ENCODE measurements around the gene WHRN.
A peak's percentile ranks its signal among the peaks of the same experiment; 100 is the strongest.

WHRN gene

GRCh38 chr9:114503009-114503408 is 2.3 kb downstream of the WHRN start:
- TF ChIP-seq TAF1 (IDR thresholded peaks at IDR 0.05; ENCODE audit: borderline replicate concordance, insufficient read depth, low read length): no peak
- no peak for TF ChIP-seq POLR2AphosphoS5 (IDR thresholded peaks at IDR 0.05; ENCODE audit: low read depth, low read length)
- TF ChIP-seq SIN3A (IDR thresholded peaks at IDR 0.05; ENCODE audit: borderline replicate concordance, insufficient read depth, low read length): no peak
- TF ChIP-seq, protein P1, sequence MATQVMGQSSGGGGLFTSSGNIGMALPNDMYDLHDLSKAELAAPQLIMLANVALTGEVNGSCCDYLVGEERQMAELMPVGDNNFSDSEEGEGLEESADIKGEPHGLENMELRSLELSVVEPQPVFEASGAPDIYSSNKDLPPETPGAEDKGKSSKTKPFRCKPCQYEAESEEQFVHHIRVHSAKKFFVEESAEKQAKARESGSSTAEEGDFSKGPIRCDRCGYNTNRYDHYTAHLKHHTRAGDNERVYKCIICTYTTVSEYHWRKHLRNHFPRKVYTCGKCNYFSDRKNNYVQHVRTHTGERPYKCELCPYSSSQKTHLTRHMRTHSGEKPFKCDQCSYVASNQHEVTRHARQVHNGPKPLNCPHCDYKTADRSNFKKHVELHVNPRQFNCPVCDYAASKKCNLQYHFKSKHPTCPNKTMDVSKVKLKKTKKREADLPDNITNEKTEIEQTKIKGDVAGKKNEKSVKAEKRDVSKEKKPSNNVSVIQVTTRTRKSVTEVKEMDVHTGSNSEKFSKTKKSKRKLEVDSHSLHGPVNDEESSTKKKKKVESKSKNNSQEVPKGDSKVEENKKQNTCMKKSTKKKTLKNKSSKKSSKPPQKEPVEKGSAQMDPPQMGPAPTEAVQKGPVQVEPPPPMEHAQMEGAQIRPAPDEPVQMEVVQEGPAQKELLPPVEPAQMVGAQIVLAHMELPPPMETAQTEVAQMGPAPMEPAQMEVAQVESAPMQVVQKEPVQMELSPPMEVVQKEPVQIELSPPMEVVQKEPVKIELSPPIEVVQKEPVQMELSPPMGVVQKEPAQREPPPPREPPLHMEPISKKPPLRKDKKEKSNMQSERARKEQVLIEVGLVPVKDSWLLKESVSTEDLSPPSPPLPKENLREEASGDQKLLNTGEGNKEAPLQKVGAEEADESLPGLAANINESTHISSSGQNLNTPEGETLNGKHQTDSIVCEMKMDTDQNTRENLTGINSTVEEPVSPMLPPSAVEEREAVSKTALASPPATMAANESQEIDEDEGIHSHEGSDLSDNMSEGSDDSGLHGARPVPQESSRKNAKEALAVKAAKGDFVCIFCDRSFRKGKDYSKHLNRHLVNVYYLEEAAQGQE (IDR thresholded peaks at IDR 0.05; ENCODE audit: insufficient read depth in 1 of 2, low read depth in 2 of 2, low read length in 2 of 2): no peak
- no peak for TF ChIP-seq FOXP2 (optimal IDR thresholded peaks at IDR 0.05; ENCODE audit: borderline replicate concordance, extremely low read depth, extremely low read length, insufficient read depth)

DNA sequence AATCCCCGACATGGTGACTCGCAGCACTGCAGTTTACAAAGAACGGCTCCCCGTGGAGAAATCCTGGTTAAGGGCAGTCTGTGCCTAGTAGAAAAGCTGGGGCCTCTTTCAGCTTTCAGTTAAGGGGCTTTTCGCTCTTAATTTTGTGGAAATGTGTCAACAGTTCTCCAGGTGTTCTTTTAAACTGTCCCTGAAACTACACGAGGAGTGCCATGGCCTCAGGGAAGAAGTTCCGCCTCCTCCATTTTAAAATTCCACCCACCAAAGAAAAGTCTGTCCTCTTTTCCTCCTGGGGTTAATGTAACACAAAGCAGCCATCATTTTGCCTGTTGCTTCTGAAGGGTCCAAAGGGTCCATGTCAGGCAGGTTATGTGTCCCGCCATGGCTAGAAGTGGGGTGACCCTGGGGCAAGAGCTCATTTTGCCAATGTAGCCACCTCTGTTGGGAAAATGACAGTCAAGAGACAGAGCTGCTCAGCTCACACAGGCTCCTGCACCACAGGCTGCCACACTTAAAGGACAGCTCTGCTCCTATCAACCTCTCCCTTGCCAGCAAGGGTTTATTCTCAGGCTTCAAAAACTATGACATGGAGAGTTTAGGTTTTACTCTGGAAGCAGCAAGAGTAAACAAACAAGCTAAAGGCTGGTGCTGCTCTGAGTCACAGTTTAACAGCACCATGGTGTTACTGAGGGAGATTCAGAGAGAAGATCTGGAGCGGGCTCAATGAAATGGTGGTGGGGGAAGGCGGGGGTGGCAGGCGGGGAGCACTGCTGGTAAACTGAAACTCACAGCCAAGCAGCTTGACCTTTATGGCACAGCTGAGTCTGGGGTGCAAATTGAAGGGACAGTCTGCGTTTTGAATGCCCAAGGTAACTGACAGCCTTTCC is 3.2 kb downstream of the WHRN start:
- TF ChIP-seq SIN3A (IDR thresholded peaks at IDR 0.05; ENCODE audit: borderline replicate concordance, insufficient read depth, low read length) (no peak), FOXP2 (optimal IDR thresholded peaks at IDR 0.05; ENCODE audit: borderline replicate concordance, extremely low read depth, extremely low read length, insufficient read depth) (no peak), TAF1 (IDR thresholded peaks at IDR 0.05; ENCODE audit: borderline replicate concordance, insufficient read depth, low read length) (no peak), POLR2AphosphoS5 (IDR thresholded peaks at IDR 0.05; ENCODE audit: low read depth, low read length) (no peak)
- TF ChIP-seq, protein P1 (IDR thresholded peaks at IDR 0.05; ENCODE audit: insufficient read depth in 1 of 2, low read depth in 2 of 2, low read length in 2 of 2): no peak

DNA sequence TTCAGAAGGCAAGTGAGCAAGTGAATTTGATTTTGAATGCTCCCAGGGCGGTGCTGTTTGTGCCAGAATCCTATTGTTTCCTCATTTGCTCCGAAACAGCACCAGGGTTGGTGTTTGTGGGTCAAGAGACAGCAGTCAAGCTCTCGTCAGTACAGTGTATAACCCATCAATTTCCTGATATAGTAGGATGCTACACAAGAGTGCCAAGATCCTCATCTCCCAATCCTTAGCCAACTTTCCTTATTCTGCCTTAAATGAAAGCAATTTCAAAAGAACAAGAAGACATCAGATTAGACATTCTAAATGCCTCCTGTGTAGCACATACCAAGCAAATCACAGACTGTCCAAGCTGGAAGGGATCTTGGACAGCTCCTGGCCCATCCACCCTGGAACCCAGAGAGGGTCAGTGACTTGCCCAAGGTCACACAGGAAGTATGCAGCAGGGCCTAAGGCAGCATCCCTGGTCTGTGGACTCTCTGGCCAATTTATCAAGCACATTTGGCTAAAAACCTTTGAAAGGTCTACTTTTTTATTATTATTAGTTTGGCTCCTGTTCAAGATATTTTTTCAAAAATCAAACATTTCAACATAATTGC is 4.5 kb downstream of the WHRN start:
- TF ChIP-seq POLR2AphosphoS5 (IDR thresholded peaks at IDR 0.05; ENCODE audit: low read depth, low read length) (no peak), FOXP2 (optimal IDR thresholded peaks at IDR 0.05; ENCODE audit: borderline replicate concordance, extremely low read depth, extremely low read length, insufficient read depth) (no peak), TAF1 (IDR thresholded peaks at IDR 0.05; ENCODE audit: borderline replicate concordance, insufficient read depth, low read length) (no peak), SIN3A (IDR thresholded peaks at IDR 0.05; ENCODE audit: borderline replicate concordance, insufficient read depth, low read length) (no peak)
- TF ChIP-seq, protein P1 (IDR thresholded peaks at IDR 0.05; ENCODE audit: insufficient read depth in 1 of 2, low read depth in 2 of 2, low read length in 2 of 2): peak in 1 of 2 experiments; percentile 46; a peak in 1 of 4 replicates

GRCh38 chr9:114499941-114500696 is 5.2 kb downstream of the WHRN start:
- TF ChIP-seq TAF1 (IDR thresholded peaks at IDR 0.05; ENCODE audit: borderline replicate concordance, insufficient read depth, low read length) (no peak), SIN3A (IDR thresholded peaks at IDR 0.05; ENCODE audit: borderline replicate concordance, insufficient read depth, low read length) (no peak), FOXP2 (optimal IDR thresholded peaks at IDR 0.05; ENCODE audit: borderline replicate concordance, extremely low read depth, extremely low read length, insufficient read depth) (no peak), POLR2AphosphoS5 (IDR thresholded peaks at IDR 0.05; ENCODE audit: low read depth, low read length) (no peak)
- TF ChIP-seq, protein P1 (IDR thresholded peaks at IDR 0.05; ENCODE audit: insufficient read depth in 1 of 2, low read depth in 2 of 2, low read length in 2 of 2): no peak
